NOMO-1 treated with dmso at 0.1 percent for 144 hours (cell line): Measurements from ENCODE around the gene GGNBP2.
"Not testable (repeated sequence)": the region's sequence is repeated elsewhere in the genome, so short reads cannot be mapped to it uniquely, and the experiment has no call there.

Experiments
- DNase-seq: peaks from one replicate; lab custom pipeline; 2025; ENCODE audit not compliant: unreplicated experiment; lab: John Stamatoyannopoulos, UW

Gene GGNBP2

GRCh38 chr17:36600465-36600864 is 55.7 kb downstream of the GGNBP2 start:
- no peak for DNase-seq

GRCh38 chr17:36600936-36601302 is 56.2 kb downstream of the GGNBP2 start:
- DNase-seq, result no peak

- peak; percentile 81 for DNase-seq
Measured at GRCh38 chr17:36601303-36602029, 56.7 kb downstream of the GGNBP2 start, which contains the start of gene MRM1. Gene MRM1, plus strand, starts transcription at chr17:36601583. Its CDS starts 228 bp downstream, at chr17:36601811.

- no peak for DNase-seq
Measured at GRCh38 chr17:36602030-36602748, 57.5 kb downstream of the GGNBP2 start.

DNA sequence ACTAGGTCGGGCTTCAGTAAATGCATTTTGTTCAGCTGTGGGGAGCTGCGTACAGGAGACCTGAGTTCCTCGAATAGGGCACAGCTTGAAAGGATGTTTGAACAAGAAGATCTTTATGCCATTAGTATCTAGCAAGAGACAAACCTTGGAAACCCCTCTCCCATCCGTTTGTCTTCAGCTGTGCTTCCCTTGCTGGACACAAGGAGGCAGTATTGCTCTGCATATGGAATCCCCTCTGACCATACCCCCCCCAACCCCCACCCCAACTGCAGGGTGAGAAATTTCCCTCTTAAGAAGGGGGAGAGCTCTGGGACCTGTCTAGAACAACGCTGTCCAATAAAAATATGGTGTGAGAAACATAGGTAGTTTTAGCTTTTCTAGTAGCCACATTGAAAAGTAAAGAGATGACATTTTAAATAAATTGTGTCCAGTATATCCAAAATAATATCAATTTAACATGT is 58.2 kb downstream of the GGNBP2 start:
- peak; percentile 16 for DNase-seq

DNA sequence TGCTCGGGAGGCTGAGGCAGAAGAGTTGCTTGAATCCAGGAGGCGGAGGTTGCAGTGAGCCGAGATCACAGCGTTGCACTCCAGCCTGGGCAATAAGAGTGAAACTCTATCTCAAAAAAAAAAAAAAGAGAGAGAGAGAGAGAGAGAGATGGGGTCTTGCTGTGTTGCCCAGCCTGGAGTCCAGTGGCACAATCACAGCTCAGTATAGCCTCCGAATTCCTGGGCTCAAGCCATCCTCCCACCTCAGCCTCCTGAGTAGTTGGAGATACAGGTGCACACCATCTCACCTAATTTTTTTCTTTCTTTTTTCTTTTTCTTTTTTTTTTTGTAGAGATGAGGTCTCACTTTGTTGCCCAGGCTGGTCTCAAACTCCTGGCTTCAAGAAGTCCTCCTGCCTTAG is 60.3 kb downstream of the GGNBP2 start:
- not testable (repeated sequence) for DNase-seq

DNA sequence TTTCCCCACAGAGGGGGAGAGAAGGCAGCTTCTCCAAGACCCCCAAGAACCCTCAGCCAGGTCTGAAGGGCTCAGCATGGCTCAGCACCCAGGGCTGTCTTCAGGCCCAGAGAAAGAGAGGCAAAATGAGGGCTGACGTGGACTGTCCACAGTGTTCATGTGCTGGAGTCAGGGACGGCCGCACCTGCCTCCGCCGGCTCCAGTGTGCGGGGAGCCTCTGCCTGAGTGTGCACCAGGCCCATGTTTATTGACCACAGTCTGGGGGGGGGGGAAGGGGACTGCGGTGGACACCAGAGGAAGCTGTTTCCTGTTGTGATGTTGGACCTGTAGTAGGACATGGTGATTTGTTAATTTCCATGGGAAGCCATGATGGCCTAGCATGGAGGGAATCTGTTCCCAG is 63.6 kb downstream of the GGNBP2 start:
- DNase-seq, result no peak

DNA sequence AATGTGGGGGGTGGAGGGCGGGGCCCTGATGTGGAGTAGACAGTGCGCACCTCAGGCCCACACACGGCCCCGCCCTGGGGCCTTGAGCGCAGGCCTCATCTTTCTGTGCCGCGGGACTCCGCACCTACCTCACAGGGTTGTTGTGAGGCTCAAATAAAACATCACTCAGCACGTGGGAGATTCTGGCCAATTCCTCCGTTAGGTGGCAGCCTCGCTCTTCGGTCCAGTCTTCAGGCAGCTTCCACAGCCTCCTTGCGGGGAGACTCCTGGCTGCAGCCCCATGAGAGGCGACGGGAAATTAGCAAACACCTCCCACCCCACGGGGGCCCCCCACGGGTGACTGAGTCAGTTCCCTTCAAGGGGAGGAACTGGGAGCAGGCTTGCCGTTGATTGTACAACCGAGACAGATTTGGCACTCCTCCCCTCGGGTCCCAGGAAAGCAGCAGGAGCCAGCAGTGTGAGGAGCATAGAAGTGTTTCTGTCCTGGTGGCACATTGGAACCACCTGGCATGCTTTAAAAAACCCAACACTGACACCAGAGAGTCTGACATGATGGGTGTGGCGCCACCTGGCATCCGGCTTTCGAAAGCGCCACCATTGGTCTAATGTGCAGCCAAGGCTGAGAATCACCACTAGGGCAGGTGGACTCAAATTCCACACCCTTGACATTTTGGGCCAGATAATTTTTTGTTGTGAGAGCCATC is 64.2 kb downstream of the GGNBP2 start:
- no peak for DNase-seq

DNA sequence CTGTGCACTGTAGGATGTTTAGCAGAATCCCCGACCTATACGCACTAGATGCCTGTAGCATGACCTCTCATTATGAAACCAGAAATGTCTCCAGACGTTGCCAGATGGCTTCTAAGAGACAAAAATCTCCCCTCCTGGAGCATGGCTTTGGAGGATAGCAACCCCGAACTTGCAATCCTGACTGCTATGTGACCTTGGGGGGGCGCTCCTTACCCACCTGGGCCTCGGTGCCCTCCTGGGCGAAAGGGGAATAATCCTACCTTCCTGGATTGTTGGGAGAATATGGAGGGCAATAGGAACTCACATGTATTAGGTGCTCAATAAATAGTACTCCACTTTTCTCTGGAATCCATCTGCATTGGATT is 64.8 kb downstream of the GGNBP2 start:
- DNase-seq, result no peak

DNA sequence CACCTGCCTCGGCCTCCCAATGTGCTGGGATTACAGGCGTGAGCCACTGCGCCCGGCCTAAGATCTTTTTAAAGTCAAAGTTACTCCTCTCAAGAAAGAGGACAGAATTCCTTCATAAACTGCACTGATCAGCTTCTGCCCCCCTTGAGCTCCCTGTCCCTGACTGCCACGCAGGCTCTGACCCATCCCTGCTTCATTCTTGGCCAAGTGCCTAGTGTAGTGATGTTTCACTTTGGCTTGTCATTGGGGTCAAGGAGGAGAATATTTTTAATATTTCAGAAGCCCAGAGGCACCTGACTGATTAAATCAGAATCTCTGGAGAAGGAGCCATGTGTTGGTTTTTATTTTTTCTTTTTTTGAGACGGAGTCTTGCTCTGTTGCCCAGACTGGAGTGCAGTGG is 65.8 kb downstream of the GGNBP2 start:
- DNase-seq, result no peak

DNA sequence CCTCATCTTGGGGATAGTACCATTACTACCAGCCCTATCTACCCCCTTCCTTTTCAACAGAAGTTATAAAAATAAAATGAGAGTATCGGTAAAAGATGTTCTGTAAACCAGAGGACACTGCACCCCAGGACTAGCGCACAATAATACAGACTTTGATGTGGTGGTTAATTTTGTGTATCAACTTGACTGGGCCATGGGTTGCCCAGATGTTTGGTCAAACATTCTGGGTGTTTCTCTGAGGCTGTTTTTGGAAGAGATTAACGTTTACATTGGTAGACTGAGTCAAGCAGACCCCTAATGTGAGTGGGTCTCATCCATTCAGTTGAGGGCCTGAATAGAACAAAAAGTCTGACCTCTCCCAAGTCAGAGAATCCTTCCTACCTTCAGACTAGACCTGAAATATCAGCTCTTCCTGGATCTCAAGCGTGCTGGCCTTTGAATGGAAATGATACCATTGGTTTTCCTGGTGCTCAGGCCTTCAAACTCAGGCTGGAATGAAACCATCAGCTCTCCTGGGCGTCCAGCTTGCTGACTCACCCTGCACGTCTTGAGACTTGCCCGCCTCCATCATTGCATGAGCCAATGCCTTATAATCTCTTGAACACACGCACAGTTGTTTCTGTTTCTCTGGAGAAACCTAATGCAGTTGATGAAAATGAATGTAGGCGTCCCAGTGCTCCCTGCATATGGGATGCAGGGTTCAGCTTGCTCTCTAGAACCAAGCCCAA is 66.8 kb downstream of the GGNBP2 start:
- no peak for DNase-seq

DNA sequence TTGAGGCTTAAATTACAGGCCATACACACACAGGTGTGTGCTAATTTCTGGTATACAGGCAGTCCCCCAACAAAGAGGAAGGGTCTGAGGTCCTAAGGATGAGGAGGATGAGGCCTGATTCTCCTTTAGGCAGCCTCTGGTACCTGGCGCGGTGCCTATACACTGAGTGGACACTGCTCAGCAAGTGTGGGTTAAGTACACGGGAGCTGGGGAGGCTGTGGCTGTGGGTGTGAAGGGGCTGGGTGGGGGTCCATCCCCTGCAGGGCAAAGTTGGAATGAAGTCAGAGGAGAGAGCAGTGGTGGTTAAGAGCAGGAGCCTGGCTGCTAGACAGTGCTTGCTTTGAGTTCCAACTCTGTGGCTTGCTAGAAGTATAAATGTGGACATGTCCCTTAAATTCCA is 67.6 kb downstream of the GGNBP2 start:
- no peak for DNase-seq

GRCh38 chr17:36613155-36613554 is 68.4 kb downstream of the GGNBP2 start:
- DNase-seq, result no peak

GRCh38 chr17:36614081-36614480 is 69.4 kb downstream of the GGNBP2 start:
- DNase-seq, result no peak

DNA sequence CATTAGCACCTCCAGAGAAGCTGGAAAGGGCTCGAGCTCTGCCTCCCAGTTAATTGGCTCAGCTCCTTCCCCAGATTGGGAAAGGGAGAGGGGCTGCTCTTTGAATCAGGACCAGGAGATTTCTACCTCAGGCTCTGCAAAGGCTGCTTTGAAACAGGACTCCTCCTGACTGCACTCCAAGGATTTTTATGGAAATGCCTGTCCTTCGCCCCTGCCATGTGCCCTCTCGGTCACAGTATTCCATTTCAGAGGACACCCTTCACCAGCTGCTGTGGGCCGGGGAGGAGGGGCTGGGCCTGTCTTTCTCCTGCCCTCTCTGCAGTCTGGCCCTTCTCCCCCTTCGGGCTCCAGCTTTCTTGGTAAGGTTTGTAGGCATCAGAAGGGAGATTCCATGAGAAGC is 70.2 kb downstream of the GGNBP2 start:
- no peak for DNase-seq

GRCh38 chr17:36616061-36617029 is 71.6 kb downstream of the GGNBP2 start:
- DNase-seq, result no peak

- DNase-seq, result no peak
Measured at GRCh38 chr17:36617773-36618172, 73.1 kb downstream of the GGNBP2 start.

- no peak for DNase-seq
Measured at GRCh38 chr17:36623281-36623680, 78.6 kb downstream of the GGNBP2 start.

DNA sequence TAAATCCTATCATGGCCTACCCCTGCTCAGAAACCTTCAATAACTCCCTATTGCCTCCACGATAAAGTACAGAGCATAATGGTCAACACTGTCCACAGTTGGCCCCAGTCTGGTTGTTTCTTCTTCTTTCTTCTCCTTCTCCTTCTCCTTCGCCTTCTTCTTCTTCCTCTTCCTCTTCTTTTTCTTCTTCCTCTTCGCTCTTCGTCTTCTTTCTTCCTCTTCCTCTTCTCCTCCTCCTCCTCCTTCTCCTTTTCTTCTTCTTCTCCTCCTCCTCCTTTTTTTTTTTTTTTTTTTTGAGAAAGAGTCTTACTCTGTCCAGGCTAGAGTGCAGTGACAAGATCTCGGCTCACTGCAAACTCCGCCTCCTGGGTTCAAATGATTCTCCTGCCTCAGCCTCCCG is 80.5 kb downstream of the GGNBP2 start:
- no peak for DNase-seq

- DNase-seq, result no peak
Measured at GRCh38 chr17:36627101-36627500, 82.4 kb downstream of the GGNBP2 start.
